GM19025 (cell line): ENCODE results near the gene GABBR2.

ENCODE experiments used
- ATAC-seq: cut with Tn5 transposase; IDR thresholded peaks from one replicate; pipeline ENCODE4 v1.9.1; 2021; ENCODE audit warnings: mild to moderate bottlenecking, low read depth, moderate library complexity; ENCODE audit not compliant: unreplicated experiment

GABBR2 gene

DNA sequence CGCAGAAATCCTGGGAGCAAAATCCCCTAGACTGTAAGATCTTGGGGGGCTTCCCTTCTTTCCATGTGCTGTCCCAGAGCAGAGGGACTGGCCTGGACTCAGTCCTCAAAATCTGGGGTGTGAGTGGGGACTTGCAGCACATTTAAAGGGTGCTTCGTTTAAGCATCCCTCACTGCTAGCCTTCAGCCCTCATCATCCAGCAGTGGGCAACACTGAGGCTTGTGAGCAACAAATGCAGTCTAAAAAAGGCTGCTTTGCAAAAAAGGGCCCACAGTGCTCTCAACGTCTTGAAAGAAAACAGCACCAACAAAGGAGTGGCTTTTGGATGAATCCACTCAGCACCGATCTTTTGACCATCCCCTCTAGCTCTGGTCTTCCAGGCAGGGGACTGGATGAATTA, 325.0 kb downstream of the GABBR2 start:
- no peak for ATAC-seq

DNA sequence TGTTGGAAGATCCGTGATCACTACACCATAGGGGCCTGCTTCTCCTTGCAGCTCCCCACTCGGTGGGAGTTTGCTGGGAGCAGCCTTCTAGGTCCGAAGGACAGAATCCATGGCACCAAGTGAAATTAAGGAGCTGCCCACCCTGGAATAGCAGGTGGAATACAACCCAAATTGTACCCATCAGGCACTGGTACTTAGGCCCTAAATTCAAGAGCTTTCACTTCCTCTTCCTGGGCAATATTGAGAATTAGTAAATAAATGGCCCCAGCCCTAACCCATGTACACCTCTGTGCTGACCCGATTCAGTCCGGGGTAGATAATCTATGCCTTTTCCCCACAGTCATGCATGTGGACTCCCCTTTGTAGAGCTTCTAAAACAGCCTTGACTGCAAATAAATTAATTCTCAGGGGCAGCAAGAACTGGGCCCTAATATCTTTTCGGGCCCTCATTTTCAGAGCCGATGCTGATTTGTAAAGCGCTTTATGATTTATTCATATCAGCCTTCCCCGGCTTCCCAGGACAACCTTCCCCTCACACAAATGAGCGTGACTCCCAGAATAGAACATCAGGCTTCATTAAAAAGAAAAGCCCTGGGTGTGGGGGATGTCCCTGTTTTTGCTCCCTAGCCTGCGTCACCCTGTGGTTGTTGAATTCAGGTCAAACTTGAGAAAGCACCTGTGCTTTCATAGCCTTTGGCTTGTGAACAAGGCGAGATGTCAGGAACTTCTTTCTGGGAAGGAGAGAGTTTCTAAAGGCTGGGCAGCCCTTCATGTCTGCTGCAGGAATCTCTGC, 327.2 kb downstream of the GABBR2 start:
- no peak for ATAC-seq

GRCh38 chr9:98380065-98380681, 328.6 kb downstream of the GABBR2 start:
- no peak for ATAC-seq

- ATAC-seq, result no peak
Observed at GRCh38 chr9:98379572-98379971, 329.2 kb downstream of the GABBR2 start.

DNA sequence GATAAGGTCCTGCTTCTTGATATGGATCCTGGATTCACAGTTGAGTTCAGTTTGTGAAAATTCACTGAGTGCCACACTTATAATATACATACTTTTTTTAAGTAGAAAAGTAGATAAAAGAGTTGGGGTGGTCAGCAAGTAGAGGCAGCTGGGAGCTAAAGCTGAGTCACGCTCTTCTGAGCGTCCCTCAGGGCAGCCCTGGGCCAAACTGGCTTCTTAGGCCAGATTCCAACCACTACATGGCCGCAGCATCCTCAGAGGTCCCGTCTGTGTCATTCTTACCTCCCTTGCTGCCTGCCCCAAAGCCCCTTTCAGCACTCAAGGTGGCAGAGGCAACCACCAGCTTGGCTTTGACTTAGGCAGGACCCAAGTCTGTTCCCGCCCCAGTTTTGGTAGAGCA, 329.9 kb downstream of the GABBR2 start:
- ATAC-seq, result no peak

GRCh38 chr9:98378206-98378780, 330.4 kb downstream of the GABBR2 start:
- no peak for ATAC-seq

GRCh38 chr9:98375138-98375726, 333.5 kb downstream of the GABBR2 start:
- ATAC-seq, result no peak

DNA sequence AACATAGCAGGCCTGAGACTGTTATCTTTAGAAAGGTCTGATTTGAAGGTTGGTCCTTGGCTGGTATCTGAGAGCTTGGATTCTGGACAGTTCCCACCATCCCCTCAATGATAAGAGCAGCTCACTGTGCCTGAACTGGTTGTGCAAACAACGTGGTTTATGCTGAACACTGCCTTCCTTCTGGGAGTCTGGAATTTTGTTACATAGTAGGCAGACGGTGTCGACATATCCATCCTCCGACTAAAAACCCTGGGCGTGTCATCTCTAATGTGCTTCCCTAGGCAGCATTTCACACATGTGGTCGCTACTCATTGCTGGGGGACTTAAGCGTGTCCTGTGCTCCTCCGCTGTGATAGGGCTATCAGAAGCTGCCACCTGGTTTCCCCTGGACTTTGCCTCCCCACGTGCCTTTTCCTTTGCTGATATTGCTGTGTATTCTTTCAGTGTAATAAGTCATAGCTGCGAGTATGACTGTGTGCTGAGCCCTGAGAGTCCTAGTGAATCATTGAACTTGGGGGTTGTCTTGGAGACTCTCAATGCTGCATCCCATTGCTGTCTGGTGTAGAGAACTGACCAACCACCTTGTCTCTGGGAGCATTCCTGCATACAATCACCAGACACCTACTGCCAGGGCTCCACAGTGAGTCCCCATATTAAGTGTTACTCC, 334.2 kb downstream of the GABBR2 start:
- no peak for ATAC-seq

DNA sequence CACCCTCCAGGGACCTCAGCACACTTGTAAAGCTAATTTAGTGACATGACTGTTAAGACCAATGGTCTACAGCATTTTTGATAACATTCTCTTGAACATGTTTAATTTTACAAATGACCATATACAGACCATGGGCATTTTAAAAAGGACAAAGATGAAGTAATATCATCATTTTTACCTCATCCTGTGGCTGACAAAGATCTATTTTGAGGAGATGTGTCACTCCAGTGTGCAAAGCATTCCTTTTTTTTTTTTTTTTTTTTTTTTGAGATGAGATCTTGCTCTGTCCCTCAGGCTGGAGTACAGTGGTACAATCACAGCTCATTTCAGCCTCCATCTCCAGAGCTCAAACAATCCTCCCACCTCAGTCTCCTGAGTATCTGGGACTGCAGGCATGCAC, 335.1 kb downstream of the GABBR2 start:
- no peak for ATAC-seq

DNA sequence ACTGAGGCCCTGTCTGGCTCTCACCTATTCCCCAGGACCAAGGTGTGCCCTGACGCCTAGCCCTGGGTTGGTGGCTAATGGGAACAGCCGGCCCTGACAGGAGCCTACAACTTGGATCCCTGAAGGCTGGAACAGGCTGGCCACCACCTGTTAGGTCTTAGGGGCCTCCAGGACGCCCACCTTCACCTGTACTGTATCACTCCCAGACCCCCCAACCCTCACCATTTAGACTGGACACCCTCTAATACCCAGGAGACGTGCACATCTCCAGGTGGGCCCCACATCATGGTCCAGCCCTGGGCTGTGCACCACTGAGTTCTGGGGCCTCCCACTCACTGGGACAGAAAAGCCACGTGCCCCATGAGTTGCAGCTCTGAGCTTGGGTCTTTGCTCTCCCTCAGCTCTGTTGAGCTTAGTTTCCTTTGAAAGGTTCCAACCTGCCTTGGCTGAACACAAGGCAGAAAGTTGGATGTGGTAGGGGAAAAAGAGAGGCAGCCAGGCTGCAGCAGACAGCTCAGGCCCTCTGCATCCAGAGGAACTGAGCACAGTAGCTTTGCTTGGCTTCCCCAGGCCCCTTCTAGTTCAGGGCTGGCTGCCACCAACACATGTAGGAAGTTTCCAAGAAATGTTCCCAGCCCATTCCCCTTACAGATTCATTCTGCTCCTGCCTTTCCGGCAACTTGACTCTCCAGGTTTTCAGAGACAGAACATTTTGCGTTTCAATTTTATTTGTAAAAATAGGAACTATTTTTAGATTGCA, 336.5 kb downstream of the GABBR2 start:
- no peak for ATAC-seq

- no peak for ATAC-seq
Observed at GRCh38 chr9:98370976-98371315, 337.8 kb downstream of the GABBR2 start.

GRCh38 chr9:98370300-98370975, 338.3 kb downstream of the GABBR2 start:
- no peak for ATAC-seq

DNA sequence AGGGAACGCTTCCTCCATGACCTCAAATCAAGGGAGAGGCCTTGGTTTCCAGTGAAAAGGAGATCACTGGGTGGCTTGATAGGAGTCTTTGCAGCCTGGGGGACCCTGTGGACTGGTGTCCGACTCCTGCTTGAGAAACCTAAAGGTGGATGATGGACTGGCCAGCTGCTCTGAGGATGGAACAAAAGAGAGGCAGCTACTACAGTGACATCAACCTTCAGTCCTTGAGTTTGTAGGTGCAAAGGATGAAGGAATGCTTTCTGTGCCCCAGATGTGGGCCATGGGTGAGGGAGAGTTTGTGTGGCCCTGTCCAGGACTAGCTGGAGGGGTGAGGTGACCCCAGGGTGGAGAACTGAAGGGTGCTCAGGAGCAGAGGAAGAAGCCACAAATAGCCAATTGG, 338.8 kb downstream of the GABBR2 start:
- ATAC-seq, result no peak

DNA sequence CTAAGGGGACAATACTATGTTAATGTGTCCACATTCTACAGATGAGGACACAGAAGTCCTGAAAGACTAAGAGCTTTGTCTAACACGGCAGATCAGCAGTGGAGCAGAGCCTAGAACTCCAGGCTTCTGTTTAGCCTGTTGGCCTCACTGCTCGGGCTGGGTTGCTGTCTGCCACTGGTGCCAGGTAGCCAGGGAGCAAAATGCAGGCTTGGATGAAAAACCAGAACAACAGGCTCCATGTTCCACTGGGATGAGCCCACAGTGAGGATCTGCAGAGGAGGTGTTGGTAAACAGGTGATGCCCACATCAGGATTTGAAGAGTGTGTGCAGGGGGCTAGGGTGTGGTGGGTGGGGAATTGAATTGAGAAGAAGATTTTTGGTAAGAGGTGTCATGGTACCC, 339.3 kb downstream of the GABBR2 start:
- ATAC-seq, result no peak

DNA sequence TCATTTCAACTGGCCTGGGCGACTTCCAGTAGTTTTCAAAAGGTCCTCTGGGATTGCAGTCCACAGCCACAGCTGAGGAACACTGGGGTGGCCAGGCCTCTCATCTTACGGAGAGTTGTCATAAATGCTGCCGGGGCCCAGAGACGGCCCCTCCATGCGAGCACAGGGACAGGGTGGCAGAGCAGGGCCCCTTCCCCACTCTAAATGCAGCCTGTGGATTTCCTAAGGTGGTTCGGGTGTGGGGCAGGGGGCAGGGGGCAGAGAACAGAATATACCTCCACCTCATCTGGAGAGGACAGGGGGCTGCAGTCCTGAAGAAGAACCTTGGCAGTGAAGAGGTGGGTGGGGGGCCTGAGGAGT, 339.7 kb downstream of the GABBR2 start:
- no peak for ATAC-seq

GRCh38 chr9:98368366-98369065, 340.2 kb downstream of the GABBR2 start:
- ATAC-seq, result no peak

GRCh38 chr9:98367923-98368322, 340.8 kb downstream of the GABBR2 start:
- no peak for ATAC-seq

- ATAC-seq, result no peak
Observed at GRCh38 chr9:98367371-98367900, 341.3 kb downstream of the GABBR2 start.

DNA sequence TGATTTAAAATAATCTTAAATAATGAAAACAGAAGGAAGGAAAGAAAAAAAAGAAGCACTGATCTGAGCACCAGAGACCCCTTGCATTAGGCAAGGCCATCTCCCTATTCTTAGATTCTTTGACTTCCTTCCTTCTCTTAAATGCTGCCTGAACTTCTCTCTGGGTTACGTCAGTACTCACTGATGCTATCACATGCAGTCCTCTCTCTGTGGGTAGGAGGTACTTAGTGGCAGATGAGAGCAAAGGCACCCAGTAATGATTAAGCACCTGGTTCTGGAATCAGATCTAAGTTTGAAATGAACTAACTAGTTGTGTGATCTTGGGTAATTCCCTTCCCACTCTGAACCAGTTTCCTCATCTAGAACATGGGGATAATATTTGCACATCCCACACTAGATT, 343.0 kb downstream of the GABBR2 start:
- ATAC-seq, result no peak
